Vagina (tissue), 2 donors: ENCODE measurements around the gene TSTD2. TPM values are rescaled to one million over a fixed set of nuclear protein-coding genes. Genes with fewer than 3 reads are reported as not detected.

Experiments
- DNase-seq, 2 donors: peaks; one replicate each; pipeline ENCODE4 v3.0.0-alpha.2; 2017; ENCODE audit errors: extremely low spot score in 2 of 2
- H3K27ac ChIP-seq: fragments of 200-600 bp; sonication (generic); one replicate; pipeline ENCODE4 v1.5.1; 2019
- H3K27me3 ChIP-seq: fragments of 200-600 bp; sonication (generic); one replicate; pipeline ENCODE4 v1.5.1; 2019
- H3K36me3 ChIP-seq, 2 donors: fragments of 200-600 bp; sonication (generic); one replicate each; pipeline ENCODE4 v1.5.1; 2017 to 2019
- H3K4me1 ChIP-seq: fragments of 200-600 bp; sonication (generic); one replicate; pipeline ENCODE4 v1.5.1; 2019
- H3K4me3 ChIP-seq, 2 donors: fragments of 200-600 bp; sonication (generic); 1 replicate in 1 of 2; 2 replicates in 1 of 2; pipeline ENCODE4 v1.5.1; 2016 to 2019
- H3K9me3 ChIP-seq: fragments of 200-600 bp; sonication (generic); one replicate; pipeline ENCODE4 v1.5.1; 2019
- POLR2A ChIP-seq, 2 donors: fragments of 450-650 bp; IDR thresholded peaks; one replicate each; pipeline ENCODE4 v1.6.1; 2017; ENCODE audit warnings: antibody characterized with exemption in 2 of 2, mild to moderate bottlenecking in 2 of 2, moderate library complexity in 2 of 2
- POLR2AphosphoS5 ChIP-seq, 2 donors: sonication (generic); formaldehyde crosslinking; IDR thresholded peaks; one replicate each; pipeline ENCODE4 v1.9.0; 2017; ENCODE audit warnings: antibody characterized with exemption in 2 of 2, mild to moderate bottlenecking in 2 of 2, low read depth in 1 of 2; ENCODE audit not compliant: insufficient read depth in 1 of 2
- intact Hi-C: fragments of 100-400 bp; cut with DNase I; formaldehyde crosslinking; loops from one replicate; pipeline ENCODE4 v1.15.1; 2023
- total RNA-seq: library from RNA; depleted of rRNA; stranded (reverse); fragments of >200 nt; gene quantifications from one replicate; pipeline ENCODE4 v1.2.3, GENCODE V29; 2016
- TF ChIP-seq, protein P1 (sequence below), 3 experiments: fragments of 450-650 bp in 2 of 3; fragments of 200-600 bp in 1 of 3; sonication (generic) in 1 of 3; IDR thresholded peaks; one replicate each; pipeline ENCODE4 v1.5.1; 2017 to 2019; ENCODE audit warnings: antibody characterized with exemption in 3 of 3, mild to moderate bottlenecking in 2 of 3, moderate library complexity in 2 of 3

The TSTD2 gene
- total RNA-seq, 1 donor from 2014 or later = 18.2 TPM

- Histone ChIP-seq H3K4me3 (no peak overlapping the region), H3K4me1 (peaks cover 44% of the 10 kb centered on the region), H3K27ac (peak overlapping the region; percentile 88), H3K9me3 (no peaks in the 10 kb centered on the region), H3K36me3 (peaks cover 0 to 13% of the 10 kb centered on the region in 2 donors), H3K27me3 (no peaks in the 10 kb centered on the region)
- peak in 1 of 2 donors; percentile 77 for DNase-seq
- intact Hi-C loops = no loop called here
- TF ChIP-seq POLR2AphosphoS5 (IDR thresholded peaks at IDR 0.05; ENCODE audit: insufficient read depth in 1 of 2, low read depth in 1 of 2) = no peak
- TF ChIP-seq POLR2A (IDR thresholded peaks at IDR 0.05) = no peak
- TF ChIP-seq, protein P1, sequence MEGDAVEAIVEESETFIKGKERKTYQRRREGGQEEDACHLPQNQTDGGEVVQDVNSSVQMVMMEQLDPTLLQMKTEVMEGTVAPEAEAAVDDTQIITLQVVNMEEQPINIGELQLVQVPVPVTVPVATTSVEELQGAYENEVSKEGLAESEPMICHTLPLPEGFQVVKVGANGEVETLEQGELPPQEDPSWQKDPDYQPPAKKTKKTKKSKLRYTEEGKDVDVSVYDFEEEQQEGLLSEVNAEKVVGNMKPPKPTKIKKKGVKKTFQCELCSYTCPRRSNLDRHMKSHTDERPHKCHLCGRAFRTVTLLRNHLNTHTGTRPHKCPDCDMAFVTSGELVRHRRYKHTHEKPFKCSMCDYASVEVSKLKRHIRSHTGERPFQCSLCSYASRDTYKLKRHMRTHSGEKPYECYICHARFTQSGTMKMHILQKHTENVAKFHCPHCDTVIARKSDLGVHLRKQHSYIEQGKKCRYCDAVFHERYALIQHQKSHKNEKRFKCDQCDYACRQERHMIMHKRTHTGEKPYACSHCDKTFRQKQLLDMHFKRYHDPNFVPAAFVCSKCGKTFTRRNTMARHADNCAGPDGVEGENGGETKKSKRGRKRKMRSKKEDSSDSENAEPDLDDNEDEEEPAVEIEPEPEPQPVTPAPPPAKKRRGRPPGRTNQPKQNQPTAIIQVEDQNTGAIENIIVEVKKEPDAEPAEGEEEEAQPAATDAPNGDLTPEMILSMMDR (IDR thresholded peaks at IDR 0.05) = no peak
Measured at GRCh38 chr9:97567182-97567893, 65.8 kb downstream of the TSTD2 start.

- no peak for TF ChIP-seq POLR2AphosphoS5 (IDR thresholded peaks at IDR 0.05; ENCODE audit: insufficient read depth in 1 of 2, low read depth in 1 of 2)
- TF ChIP-seq, protein P1 (IDR thresholded peaks at IDR 0.05) = no peak
- TF ChIP-seq POLR2A (IDR thresholded peaks at IDR 0.05) = no peak
- intact Hi-C loops = no loop called here
- Histone ChIP-seq H3K4me1 (peaks cover 38% of the 10 kb centered on the region), H3K27ac (peak overlapping the region; percentile 88), H3K36me3 (peaks cover 0 to 13% of the 10 kb centered on the region in 2 donors), H3K9me3 (no peaks in the 10 kb centered on the region), H3K4me3 (no peak overlapping the region), H3K27me3 (no peaks in the 10 kb centered on the region)
- DNase-seq = peak in 1 of 2 donors; percentile 54
Measured at GRCh38 chr9:97565262-97565661, 67.9 kb downstream of the TSTD2 start.

DNA sequence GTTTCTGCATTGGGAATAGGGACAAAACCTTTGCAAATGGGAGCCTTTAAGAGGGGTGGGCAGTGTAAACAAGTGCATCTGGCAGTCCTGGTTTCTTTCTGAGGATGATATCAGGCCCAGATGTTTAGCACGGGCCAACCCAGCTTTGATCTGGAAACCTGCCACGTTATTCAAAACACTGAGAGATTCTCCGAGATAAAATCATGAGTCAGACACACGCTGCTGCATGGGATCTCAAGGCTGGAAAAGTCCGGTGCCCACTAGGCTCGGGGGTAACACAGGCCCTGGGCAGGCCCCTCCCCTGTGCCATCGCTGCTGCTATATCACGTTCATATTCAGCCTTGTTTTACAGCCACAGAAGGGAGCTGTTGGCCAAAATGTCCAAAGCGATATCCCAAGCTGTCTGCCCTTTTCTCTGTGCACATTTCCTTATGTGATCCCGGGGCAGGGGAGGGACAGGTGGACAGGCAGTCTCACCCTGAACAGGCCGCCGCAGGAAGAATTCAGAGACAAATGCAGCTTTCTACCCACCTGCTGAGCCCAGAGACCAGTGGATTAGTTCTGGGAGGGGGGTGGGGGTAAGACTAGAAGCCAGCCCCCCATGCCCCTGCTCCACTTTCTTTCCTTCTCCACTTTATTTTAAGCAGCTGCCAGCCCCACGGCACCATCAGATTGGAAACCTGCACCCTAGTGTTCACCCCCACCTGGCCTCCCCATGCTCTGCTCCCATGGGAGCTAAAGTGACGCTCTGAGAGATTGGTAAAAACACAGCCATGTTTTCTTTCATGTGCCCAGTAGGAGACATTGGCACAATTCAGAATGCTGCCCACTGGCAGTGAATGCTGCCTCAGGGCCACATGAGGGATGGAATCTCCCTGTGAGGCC, 68.6 kb downstream of the TSTD2 start:
- peak in 1 of 2 donors; percentile 83 for DNase-seq
- intact Hi-C loops = loop anchor here (5.0 kb wide), 2 partner anchors 33 to 62 kb away; partner anchors contain the start of gene TMOD1
- Histone ChIP-seq H3K27me3 (no peaks in the 10 kb centered on the region), H3K4me3 (no peak overlapping the region), H3K36me3 (peaks cover 0 to 13% of the 10 kb centered on the region in 2 donors), H3K27ac (peak overlapping the region; percentile 88), H3K4me1 (peaks cover 37% of the 10 kb centered on the region), H3K9me3 (no peaks in the 10 kb centered on the region)
- TF ChIP-seq, protein P1 (IDR thresholded peaks at IDR 0.05) = no peak
- TF ChIP-seq POLR2A (IDR thresholded peaks at IDR 0.05) = no peak
- peak in 1 of 2 donors; percentile 37 for TF ChIP-seq POLR2AphosphoS5 (IDR thresholded peaks at IDR 0.05; ENCODE audit: insufficient read depth in 1 of 2, low read depth in 1 of 2)

DNA sequence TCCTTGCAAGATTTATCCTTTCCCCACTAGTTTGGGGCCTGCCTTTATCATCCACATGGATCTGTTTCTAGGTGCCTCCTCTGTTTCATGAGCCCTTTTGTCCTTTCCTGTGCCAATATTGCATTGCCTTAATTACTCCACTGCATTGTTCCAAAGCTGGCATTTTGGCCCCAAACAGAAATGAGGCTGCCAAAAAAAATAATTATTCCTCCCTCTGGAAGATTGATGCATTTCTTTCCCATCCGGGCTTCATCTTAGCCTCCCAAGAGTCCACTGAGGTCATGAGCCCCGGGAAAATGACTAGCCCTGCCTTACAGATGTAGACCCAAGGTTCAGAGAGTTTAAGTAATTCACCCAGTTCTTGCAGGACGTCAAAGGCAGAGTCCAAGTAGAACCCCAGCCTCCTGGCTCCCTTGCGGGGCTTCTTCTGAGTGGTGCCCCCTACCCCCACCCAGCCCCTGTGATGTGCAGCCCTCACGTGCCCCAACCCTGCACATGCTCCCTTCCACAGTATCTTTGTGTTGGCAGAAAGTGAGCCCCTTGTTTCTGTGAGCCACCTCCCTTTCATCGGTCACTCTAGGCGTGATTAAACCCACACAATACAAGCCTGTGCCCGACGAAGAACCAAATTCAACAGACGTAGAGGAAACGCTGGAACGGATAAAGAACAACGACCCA, 69.6 kb downstream of the TSTD2 start:
- Histone ChIP-seq H3K4me3 (no peak overlapping the region), H3K27me3 (no peaks in the 10 kb centered on the region), H3K27ac (peak overlapping the region; percentile 88), H3K36me3 (peaks cover 0 to 8% of the 10 kb centered on the region in 2 donors), H3K9me3 (no peaks in the 10 kb centered on the region), H3K4me1 (peaks cover 47% of the 10 kb centered on the region)
- TF ChIP-seq POLR2AphosphoS5 (IDR thresholded peaks at IDR 0.05; ENCODE audit: insufficient read depth in 1 of 2, low read depth in 1 of 2) (peak in 1 of 2 donors; percentile 28), POLR2A (IDR thresholded peaks at IDR 0.05) (no peak)
- TF ChIP-seq, protein P1 (IDR thresholded peaks at IDR 0.05) = no peak
- intact Hi-C loops = loop anchor here (5.0 kb wide), 2 partner anchors 34 to 61 kb away; partner anchors contain the start of gene TMOD1
- DNase-seq = peak in 1 of 2 donors; percentile 78
